Thyroid gland (tissue), 4 donors: ENCODE data around the gene ANKRD27. TPM values are rescaled to one million over a fixed set of nuclear protein-coding genes. Genes with fewer than 3 reads are reported as not detected.

ENCODE experiments used
- DNase-seq, 2 donors: peaks; one replicate each; pipeline ENCODE4 v3.0.0-alpha.2; 2019
- H3K27ac ChIP-seq, 3 donors: fragments of 200-600 bp; sonication (generic); 1 replicate in 2 of 3; 2 replicates in 1 of 3; pipeline ENCODE4 v1.5.1; 2016 to 2019; ENCODE audit warnings: mild to moderate bottlenecking in 1 of 3, moderate library complexity in 1 of 3
- H3K27me3 ChIP-seq: fragments of 200-600 bp; sonication (generic); one replicate; pipeline ENCODE4 v1.5.1; 2019
- H3K36me3 ChIP-seq, 2 donors: fragments of 200-600 bp; sonication (generic); one replicate each; pipeline ENCODE4 v1.5.1; 2016 to 2019
- H3K4me1 ChIP-seq, 2 donors: fragments of 200-600 bp; sonication (generic); one replicate each; pipeline ENCODE4 v1.5.1; 2017 to 2019
- H3K4me3 ChIP-seq, 3 donors: fragments of 200-600 bp; sonication (generic); replicated peaks in 1 of 3; 1 replicate in 2 of 3; 2 replicates in 1 of 3; pipeline ENCODE4 v1.5.1; 2016; ENCODE audit warnings: mild to moderate bottlenecking in 1 of 3
- H3K9me3 ChIP-seq: fragments of 200-600 bp; sonication (generic); one replicate; pipeline ENCODE4 v1.5.1; 2017
- POLR2A ChIP-seq, 2 donors: fragments of 450-650 bp; IDR thresholded peaks; one replicate each; pipeline ENCODE4 v1.6.1; 2017; ENCODE audit warnings: antibody characterized with exemption in 2 of 2, mild to moderate bottlenecking in 2 of 2, moderate library complexity in 1 of 2
- WGBS, 2 donors: methylation state at CpG; one replicate each; pipeline ENCODE4 v1.1.5; 2017; 5-methylcytosine and 5-hydroxymethylcytosine counted together
- intact Hi-C: fragments of 100-400 bp; cut with DNase I; formaldehyde crosslinking; loops from one replicate; pipeline ENCODE4 v1.15.1; 2023
- total RNA-seq, 4 donors: library from RNA; depleted of rRNA; stranded (reverse); fragments of >200 nt; gene quantifications; one replicate each; pipeline ENCODE4 v1.2.3, GENCODE V29; 2016
- TF ChIP-seq, protein P1 (sequence below), 6 experiments: fragments of 200-600 bp in 3 of 6; fragments of 450-650 bp in 3 of 6; sonication (generic) in 3 of 6; IDR thresholded peaks; one replicate each; pipeline ENCODE4 v1.5.1; 2016 to 2019; ENCODE audit warnings: antibody characterized with exemption in 6 of 6, mild to moderate bottlenecking in 2 of 6, inconsistent platforms in 1 of 6, moderate library complexity in 1 of 6

Gene ANKRD27
- total RNA-seq, 4 donors from 2014 or later = 29.7 to 64.8 (median 48.7) TPM

DNA sequence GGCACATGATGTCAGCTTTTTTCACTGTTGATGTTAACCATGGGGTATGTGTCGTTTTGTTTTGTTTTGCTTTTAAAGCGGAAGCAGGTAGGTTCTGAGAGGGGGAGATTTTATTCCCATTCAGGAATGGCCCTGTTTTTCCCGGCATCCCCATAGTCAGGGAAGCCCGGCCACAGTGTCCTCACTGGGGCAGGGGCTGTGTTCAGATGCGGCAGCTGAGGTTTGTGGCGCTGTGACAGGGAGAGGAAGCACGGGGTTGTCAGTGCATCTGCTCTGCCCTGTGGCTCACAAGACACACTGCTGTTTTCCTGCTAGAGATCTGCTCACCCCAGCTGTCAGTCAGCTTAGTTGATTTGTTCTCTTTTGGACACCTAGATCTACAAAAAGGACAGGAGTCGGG, 27.6 kb downstream of the ANKRD27 start:
- TF ChIP-seq POLR2A (IDR thresholded peaks at IDR 0.05) = no peak
- TF ChIP-seq, protein P1, sequence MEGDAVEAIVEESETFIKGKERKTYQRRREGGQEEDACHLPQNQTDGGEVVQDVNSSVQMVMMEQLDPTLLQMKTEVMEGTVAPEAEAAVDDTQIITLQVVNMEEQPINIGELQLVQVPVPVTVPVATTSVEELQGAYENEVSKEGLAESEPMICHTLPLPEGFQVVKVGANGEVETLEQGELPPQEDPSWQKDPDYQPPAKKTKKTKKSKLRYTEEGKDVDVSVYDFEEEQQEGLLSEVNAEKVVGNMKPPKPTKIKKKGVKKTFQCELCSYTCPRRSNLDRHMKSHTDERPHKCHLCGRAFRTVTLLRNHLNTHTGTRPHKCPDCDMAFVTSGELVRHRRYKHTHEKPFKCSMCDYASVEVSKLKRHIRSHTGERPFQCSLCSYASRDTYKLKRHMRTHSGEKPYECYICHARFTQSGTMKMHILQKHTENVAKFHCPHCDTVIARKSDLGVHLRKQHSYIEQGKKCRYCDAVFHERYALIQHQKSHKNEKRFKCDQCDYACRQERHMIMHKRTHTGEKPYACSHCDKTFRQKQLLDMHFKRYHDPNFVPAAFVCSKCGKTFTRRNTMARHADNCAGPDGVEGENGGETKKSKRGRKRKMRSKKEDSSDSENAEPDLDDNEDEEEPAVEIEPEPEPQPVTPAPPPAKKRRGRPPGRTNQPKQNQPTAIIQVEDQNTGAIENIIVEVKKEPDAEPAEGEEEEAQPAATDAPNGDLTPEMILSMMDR (IDR thresholded peaks at IDR 0.05) = no peak
- 88 to 94% methylated on average over 8 of the region's 8 CpGs for WGBS, 2 donors
- intact Hi-C loops = no loop called here

DNA sequence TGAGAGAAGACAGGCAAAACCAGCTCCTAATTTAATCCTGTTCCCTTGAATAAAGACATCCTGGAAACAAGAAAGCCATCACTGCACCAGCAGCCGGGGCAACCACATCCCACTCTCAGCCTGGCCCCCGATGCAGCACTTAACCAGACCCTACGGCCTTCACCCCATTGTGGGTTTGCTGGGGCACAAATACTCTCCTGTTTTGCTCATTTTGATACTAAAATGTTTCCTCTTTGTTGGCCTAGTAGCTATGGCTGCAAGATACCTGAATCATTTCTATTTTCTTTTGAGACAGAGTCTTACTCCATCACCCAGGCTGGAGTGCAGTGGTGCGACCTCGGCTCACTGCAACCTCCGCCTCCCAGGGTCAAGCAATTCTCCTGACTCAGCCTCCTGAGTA, 28.4 kb downstream of the ANKRD27 start:
- Histone ChIP-seq H3K4me1 (no peaks in the 10 kb centered on the region), H3K27ac (no peak overlapping the region), H3K4me3 (no peak overlapping the region), H3K9me3 (no peaks in the 10 kb centered on the region), H3K36me3 (peaks cover 31 to 47% of the 10 kb centered on the region in 2 donors), H3K27me3 (no peaks in the 10 kb centered on the region)
- WGBS, 2 donors = 96 to 98% methylated on average over 6 of the region's 6 CpGs
- intact Hi-C loops = no loop called here
- TF ChIP-seq, protein P1 (IDR thresholded peaks at IDR 0.05) = no peak
- TF ChIP-seq POLR2A (IDR thresholded peaks at IDR 0.05) = no peak
- no peak for DNase-seq

More for the DNA sequence above, 27.6 kb downstream of the ANKRD27 start:
- Histone ChIP-seq H3K4me3 (no peak overlapping the region), H3K36me3 (peaks cover 28 to 39% of the 10 kb centered on the region in 2 donors), H3K27me3 (no peaks in the 10 kb centered on the region), H3K27ac (no peak overlapping the region), H3K4me1 (peaks cover 4 to 6% of the 10 kb centered on the region in 2 donors), H3K9me3 (no peaks in the 10 kb centered on the region)
- DNase-seq = no peak

DNA sequence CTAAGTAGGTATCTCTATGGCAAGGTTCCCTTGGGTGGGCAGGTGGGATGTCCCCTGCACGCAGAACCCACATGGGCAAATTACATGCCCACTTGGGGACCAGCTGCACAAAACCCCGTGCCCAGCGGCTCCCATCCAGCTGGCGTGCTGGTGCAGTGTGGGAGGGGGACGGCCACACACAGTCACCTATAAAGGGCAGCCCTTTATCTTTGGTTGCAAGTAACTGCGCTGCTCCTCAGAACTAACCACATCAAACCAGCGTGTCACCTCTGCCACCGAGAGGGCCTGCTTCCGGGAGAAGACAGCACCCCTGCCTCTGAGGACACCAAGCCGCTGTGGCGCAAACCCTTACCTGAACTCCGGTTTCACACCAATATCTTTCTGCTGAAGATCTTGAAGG, 32.2 kb downstream of the ANKRD27 start:
- no peaks in the 10 kb centered on the region for H3K9me3 ChIP-seq
- no peak for DNase-seq
- intact Hi-C loops = no loop called here
- H3K27ac ChIP-seq = no peak overlapping the region
- WGBS, 2 donors = 77 to 99% methylated on average over 9 to 11 of the region's 12 CpGs
- no peaks in the 10 kb centered on the region for H3K27me3 ChIP-seq
- no peak overlapping the region for H3K4me3 ChIP-seq
- TF ChIP-seq, protein P1 (IDR thresholded peaks at IDR 0.05) = no peak
- no peaks in the 10 kb centered on the region for H3K4me1 ChIP-seq
- peaks cover 52 to 70% of the 10 kb centered on the region in 2 donors for H3K36me3 ChIP-seq

DNA sequence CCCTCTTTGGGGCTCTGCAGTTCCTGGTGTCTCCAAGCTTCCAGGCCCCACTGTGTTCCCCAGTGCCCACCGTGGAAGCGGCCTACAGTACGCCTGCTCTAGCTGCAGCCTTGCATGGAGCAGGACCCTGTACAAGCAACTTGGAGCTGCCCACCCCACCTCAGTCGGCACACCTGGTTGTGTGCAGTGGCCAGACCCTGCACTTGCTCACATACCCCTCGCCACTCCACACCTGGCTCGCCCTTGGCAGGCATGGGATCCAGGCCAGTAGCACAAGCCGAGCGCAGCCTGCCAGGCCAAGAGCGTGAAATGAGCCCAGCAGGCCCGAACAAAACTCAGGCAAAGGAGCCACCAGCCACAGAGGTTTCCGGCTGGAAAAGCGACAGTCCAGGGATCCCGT, 36.4 kb downstream of the ANKRD27 start:
- intact Hi-C loops = no loop called here
- DNase-seq = no peak

DNA sequence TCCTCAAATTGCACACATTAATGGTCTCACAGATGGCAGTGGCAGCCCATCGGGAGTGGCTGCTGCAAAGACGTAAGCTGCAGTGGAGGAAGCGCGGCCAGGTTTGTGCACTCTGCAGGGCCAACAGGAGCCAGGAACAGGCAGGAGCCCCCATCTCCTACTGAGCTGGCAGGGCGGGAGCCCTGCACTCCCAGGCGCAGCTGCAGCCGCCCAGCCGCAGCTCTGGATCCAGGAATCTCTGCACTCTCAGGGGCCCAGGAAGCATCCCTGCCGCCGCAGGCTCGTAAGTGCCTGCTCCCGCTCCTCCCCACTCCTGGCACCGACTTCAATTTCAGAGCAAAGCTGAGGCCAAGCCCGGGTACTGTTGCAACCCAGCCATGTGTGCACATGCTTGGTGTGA, 37.5 kb downstream of the ANKRD27 start:
- Histone ChIP-seq H3K27me3 (no peaks in the 10 kb centered on the region), H3K36me3 (peaks cover 32 to 47% of the 10 kb centered on the region in 2 donors), H3K9me3 (no peaks in the 10 kb centered on the region), H3K4me3 (no peak overlapping the region), H3K4me1 (no peaks in the 10 kb centered on the region), H3K27ac (no peak overlapping the region)
- DNase-seq = no peak
- TF ChIP-seq, protein P1 (IDR thresholded peaks at IDR 0.05) = no peak
- TF ChIP-seq POLR2A (IDR thresholded peaks at IDR 0.05) = no peak
- intact Hi-C loops = no loop called here
- 84 to 85% methylated on average over 4 to 10 of the region's 14 CpGs for WGBS, 2 donors

More for the DNA sequence above, 36.4 kb downstream of the ANKRD27 start:
- Histone ChIP-seq H3K27ac (no peak overlapping the region), H3K9me3 (no peaks in the 10 kb centered on the region), H3K27me3 (no peaks in the 10 kb centered on the region), H3K4me1 (no peaks in the 10 kb centered on the region), H3K36me3 (peaks cover 42 to 57% of the 10 kb centered on the region in 2 donors), H3K4me3 (no peak overlapping the region)
- TF ChIP-seq, protein P1 (IDR thresholded peaks at IDR 0.05) = no peak
- no peak for TF ChIP-seq POLR2A (IDR thresholded peaks at IDR 0.05)
- WGBS, 2 donors = 92 to 96% methylated on average over 7 to 13 of the region's 13 CpGs
